Activated T-cell treated with anti-CD3 and anti-CD28 coated beads for 4 hours (primary cell): ENCODE results near the gene COPA.

Source experiments
- DNase-seq: peaks from one replicate; pipeline ENCODE4 v3.0.0-alpha.2; 2020

COPA gene

GRCh38 chr1:160261893-160262794 lies 80.9 kb downstream of the COPA start, which contains the start of gene DCAF8:
TSS of gene DCAF8 (minus strand) at chr1:160262549. CDS start at chr1:160244008, 18,541 bp downstream.
- DNase-seq, result peak; percentile 94

GRCh38 chr1:160261556-160261892 lies 81.5 kb downstream of the COPA start:
- peak; percentile 56 for DNase-seq

GRCh38 chr1:160260406-160261382 lies 82.4 kb downstream of the COPA start:
- DNase-seq, result no peak

GRCh38 chr1:160258177-160258798 lies 84.8 kb downstream of the COPA start:
- no peak for DNase-seq

- no peak for DNase-seq
Measured at GRCh38 chr1:160257411-160258015, 85.5 kb downstream of the COPA start.

- no peak for DNase-seq
Measured at GRCh38 chr1:160256396-160257046, 86.5 kb downstream of the COPA start.

- DNase-seq, result no peak
Measured at GRCh38 chr1:160255781-160256300, 87.2 kb downstream of the COPA start.

GRCh38 chr1:160251687-160252526 lies 91.1 kb downstream of the COPA start:
- peak; percentile 49 for DNase-seq

- no peak for DNase-seq
Measured at GRCh38 chr1:160251011-160251410, 92.0 kb downstream of the COPA start.

GRCh38 chr1:160247053-160247452 lies 96.0 kb downstream of the COPA start:
- DNase-seq, result no peak

- no peak for DNase-seq
Measured at GRCh38 chr1:160245434-160245833, 97.6 kb downstream of the COPA start.

GRCh38 chr1:160244209-160244608 lies 98.8 kb downstream of the COPA start:
- no peak for DNase-seq

GRCh38 chr1:160243767-160244166 lies 99.3 kb downstream of the COPA start:
- DNase-seq, result no peak

- no peak for DNase-seq
Measured at GRCh38 chr1:160239582-160240299, 103.3 kb downstream of the COPA start.
